HG03039 (cell line): Measurements from ENCODE around the gene POLA1.

ENCODE experiments used
- ATAC-seq: cut with Tn5 transposase; IDR thresholded peaks from one replicate; pipeline ENCODE4 v1.9.1; 2021; ENCODE audit warnings: mild to moderate bottlenecking, moderate library complexity; ENCODE audit not compliant: unreplicated experiment

POLA1 gene

GRCh38 chrX:24682739-24683432, 10.8 kb upstream of the POLA1 start:
- ATAC-seq = no peak

- ATAC-seq = no peak
Measured at GRCh38 chrX:24684048-24684447, 9.7 kb upstream of the POLA1 start.

GRCh38 chrX:24692305-24692704, 1.4 kb upstream of the POLA1 start:
- no peak for ATAC-seq

GRCh38 chrX:24694825-24695224, 1.1 kb downstream of the POLA1 start:
- ATAC-seq = no peak

- no peak for ATAC-seq
Measured at GRCh38 chrX:24696294-24696693, 2.6 kb downstream of the POLA1 start.

- ATAC-seq = peak; percentile 98
Measured at GRCh38 chrX:24702362-24703184, 8.9 kb downstream of the POLA1 start.

- ATAC-seq = no peak
Measured at GRCh38 chrX:24703185-24703494, 9.4 kb downstream of the POLA1 start.

- no peak for ATAC-seq
Measured at GRCh38 chrX:24718771-24719170, 25.1 kb downstream of the POLA1 start.

GRCh38 chrX:24720036-24720435, 26.3 kb downstream of the POLA1 start:
- ATAC-seq = no peak

GRCh38 chrX:24728530-24728929, 34.8 kb downstream of the POLA1 start:
- no peak for ATAC-seq

- ATAC-seq = no peak
Measured at GRCh38 chrX:24732766-24733500, 39.2 kb downstream of the POLA1 start.

GRCh38 chrX:24741330-24741729, 47.6 kb downstream of the POLA1 start:
- ATAC-seq = no peak

- ATAC-seq = no peak
Measured at GRCh38 chrX:24748196-24748595, 54.5 kb downstream of the POLA1 start.

- no peak for ATAC-seq
Measured at GRCh38 chrX:24759786-24760185, 66.1 kb downstream of the POLA1 start.

GRCh38 chrX:24760363-24761000, 66.8 kb downstream of the POLA1 start:
- no peak for ATAC-seq

GRCh38 chrX:24761306-24761705, 67.6 kb downstream of the POLA1 start:
- ATAC-seq = no peak

- no peak for ATAC-seq
Measured at GRCh38 chrX:24763989-24764388, 70.3 kb downstream of the POLA1 start.

GRCh38 chrX:24767557-24767956, 73.8 kb downstream of the POLA1 start:
- no peak for ATAC-seq

- no peak for ATAC-seq
Measured at GRCh38 chrX:24768556-24768955, 74.8 kb downstream of the POLA1 start.

GRCh38 chrX:24774650-24775049, 80.9 kb downstream of the POLA1 start:
- no peak for ATAC-seq

- no peak for ATAC-seq
Measured at GRCh38 chrX:24775891-24776290, 82.2 kb downstream of the POLA1 start.
